Dendritic cell treated with granulocyte-macrophage colony-stimulating factor and Interleukin-4, amounts not matched to agents 40 ng/mL and 50 ng/mL, for 4 days (primary cell): Measurements from ENCODE around the gene PC.

Source experiments
- H3K27ac Mint-ChIP-seq: one replicate; pipeline ENCODE4 v1.8.0; 2022; ENCODE audit warnings: mild to moderate bottlenecking, mixed read lengths
- H3K27me3 Mint-ChIP-seq: one replicate; pipeline ENCODE4 v1.8.0; 2022; ENCODE audit warnings: mild to moderate bottlenecking, mixed read lengths
- H3K36me3 Mint-ChIP-seq: one replicate; pipeline ENCODE4 v1.8.0; 2022; ENCODE audit warnings: low read depth, mixed read lengths
- H3K4me1 Mint-ChIP-seq: one replicate; pipeline ENCODE4 v1.8.0; 2022; ENCODE audit warnings: low read depth, mixed read lengths
- H3K4me3 Mint-ChIP-seq: one replicate; pipeline ENCODE4 v1.8.0; 2022; ENCODE audit warnings: mild to moderate bottlenecking, moderate library complexity, mixed read lengths
- H3K9me3 Mint-ChIP-seq: one replicate; pipeline ENCODE4 v1.8.0; 2022; ENCODE audit warnings: mixed read lengths
- intact Hi-C: fragments of 100-400 bp; cut with micrococcal nuclease; formaldehyde crosslinking; loops from one replicate; pipeline ENCODE4 v1.15.0; 2022

The PC gene

DNA sequence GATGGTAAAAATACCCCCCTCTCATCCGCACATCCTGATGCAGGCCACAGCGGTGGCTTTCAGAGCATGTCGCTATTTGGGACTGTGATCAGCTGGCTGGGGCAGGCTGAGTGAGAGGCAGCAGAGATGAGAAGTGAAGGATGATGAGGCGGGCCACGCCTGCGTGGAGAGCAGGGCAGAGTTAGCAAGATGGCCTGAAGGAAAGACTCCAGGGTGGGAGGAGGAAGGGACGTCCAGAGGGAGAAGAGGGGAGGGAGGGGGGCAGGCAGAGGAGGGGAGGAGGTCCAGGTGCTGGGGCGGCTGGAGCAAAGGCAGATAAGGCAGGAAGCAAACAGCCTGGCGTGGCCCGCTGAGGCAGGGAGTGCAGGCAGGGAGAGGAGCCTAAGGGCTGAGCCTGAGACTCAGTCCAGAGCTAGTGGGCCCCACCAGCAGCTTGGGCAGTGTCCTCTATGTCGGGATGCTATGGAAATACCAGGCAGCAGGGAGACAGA is 72.2 kb downstream of the PC start:
- intact Hi-C loops = no loop called here
- H3K27ac Mint-ChIP-seq = no peak overlapping the region
- no peaks in the 10 kb centered on the region for H3K4me1 Mint-ChIP-seq
- no peak overlapping the region for H3K4me3 Mint-ChIP-seq
- no peaks in the 10 kb centered on the region for H3K9me3 Mint-ChIP-seq
- no peaks in the 10 kb centered on the region for H3K36me3 Mint-ChIP-seq
- H3K27me3 Mint-ChIP-seq = peaks cover 3% of the 10 kb centered on the region

DNA sequence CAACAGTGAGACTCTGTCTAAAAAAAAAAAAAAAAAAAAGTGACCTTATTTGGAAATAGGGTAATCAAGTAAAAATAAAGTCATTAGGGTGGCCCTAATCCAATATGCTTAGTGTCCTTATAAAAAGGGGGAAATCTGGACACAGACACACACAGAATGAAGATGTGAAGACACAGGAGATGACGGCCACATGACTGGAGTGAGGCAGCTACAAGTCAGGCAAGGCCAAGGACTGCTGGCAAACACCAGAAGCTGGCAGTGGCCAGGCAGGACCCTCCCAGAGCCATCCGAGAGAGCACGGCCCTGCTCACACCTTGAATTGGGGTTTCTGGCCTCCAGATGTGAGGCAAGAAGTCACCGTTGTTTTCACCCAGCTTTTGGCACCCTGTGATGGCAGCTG is 72.7 kb downstream of the PC start:
- Mint-ChIP-seq H3K4me1 (peaks cover 4% of the 10 kb centered on the region), H3K9me3 (no peaks in the 10 kb centered on the region), H3K27ac (no peak overlapping the region), H3K36me3 (no peaks in the 10 kb centered on the region), H3K4me3 (no peak overlapping the region), H3K27me3 (peaks cover 3% of the 10 kb centered on the region)
- intact Hi-C loops = no loop called here

DNA sequence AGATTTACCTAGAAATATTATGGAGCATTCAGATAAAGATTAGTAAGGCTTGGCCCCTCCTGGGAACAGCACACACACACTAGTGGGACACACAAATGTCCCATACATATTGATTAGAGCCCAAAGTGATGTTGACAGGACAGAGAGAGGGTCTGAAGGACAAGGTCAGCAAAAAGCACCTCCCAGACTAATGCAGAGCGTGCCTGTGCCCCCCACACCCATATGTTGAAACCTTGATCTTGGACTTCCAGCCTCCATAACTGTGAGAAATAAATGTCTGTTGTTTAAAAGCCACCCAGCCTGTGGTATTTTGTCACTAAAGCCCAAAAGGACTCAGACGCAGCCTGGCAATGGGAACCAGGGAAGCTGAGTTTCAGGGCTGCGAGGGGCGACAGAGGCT is 73.7 kb downstream of the PC start:
- Mint-ChIP-seq H3K27me3 (peaks cover 6% of the 10 kb centered on the region), H3K27ac (no peak overlapping the region), H3K9me3 (no peaks in the 10 kb centered on the region), H3K36me3 (no peaks in the 10 kb centered on the region), H3K4me3 (no peak overlapping the region), H3K4me1 (peaks cover 10% of the 10 kb centered on the region)
- intact Hi-C loops = no loop called here

DNA sequence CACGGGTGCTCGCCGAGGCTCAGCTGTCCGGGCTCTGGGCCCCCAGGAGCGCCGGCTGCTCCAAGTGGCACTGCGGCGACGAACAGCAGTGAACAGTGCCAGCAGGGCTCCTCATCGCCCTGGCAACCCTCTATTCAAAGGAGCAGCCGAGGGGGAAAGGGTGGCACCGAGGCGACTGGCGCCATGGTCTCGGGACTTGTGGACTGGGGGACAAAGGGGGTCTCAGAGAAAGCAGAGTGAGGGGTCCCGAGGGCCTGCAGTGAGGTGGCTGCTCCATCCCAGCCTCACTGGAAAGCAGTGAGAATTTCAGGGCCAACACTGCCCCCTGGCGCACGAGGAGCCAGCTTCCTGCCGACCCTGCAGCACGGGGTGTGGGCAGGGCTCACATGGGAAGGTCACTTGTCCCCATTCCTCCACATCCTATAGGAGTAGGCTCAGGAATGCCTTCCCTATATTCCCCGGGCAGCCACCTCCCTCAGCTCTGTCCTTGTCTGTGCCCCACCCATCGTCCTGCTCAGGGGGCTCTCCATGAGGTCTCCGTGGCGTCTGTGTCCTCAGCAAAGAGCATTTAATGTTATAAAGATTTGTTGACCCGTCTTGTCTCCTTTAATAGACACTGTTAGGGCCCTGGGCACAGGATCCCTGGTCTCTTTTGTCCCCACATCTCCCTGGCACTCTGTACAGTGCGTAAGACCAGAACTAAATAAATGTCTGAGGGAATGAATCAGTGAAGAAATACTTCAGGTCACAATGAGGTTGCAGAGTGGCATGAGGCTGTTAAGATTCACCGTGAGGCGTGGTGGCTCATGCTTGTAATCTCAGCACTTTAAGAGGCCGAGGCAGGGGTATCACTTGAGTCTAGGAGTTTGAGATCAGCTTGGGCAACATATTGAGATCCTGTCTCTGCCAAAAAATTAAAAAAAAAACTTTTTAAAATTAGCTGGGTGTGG is 74.9 kb downstream of the PC start:
- Mint-ChIP-seq H3K4me1 (peaks cover 14% of the 10 kb centered on the region), H3K27ac (no peak overlapping the region), H3K36me3 (no peaks in the 10 kb centered on the region), H3K9me3 (no peaks in the 10 kb centered on the region), H3K27me3 (peaks cover 6% of the 10 kb centered on the region), H3K4me3 (no peak overlapping the region)
- intact Hi-C loops = loop anchor here (1.0 kb wide), 1 partner anchor 189 kb away; no protein-coding TSS in a partner anchor

DNA sequence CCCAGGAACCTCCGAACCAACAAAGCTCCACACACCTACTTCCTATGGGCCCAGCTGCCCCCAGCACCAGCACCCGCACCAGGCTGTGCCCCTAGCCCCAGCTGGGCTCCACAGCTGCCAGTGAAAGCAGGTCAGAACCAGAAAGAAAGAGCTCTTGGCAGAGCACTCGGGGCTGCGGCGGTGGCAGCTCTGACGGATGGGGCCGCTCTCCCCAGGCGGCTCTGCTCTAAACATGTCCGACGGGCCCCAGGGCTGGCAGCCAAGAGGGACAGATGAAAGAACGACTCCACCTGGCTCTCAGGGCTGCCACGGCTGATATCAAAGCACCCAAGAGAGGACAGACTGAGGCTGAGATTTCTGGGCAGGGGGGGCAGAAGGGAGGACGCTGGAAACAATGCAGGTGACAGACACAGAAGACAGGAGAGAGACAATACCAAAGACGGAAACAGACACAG is 75.6 kb downstream of the PC start:
- no peaks in the 10 kb centered on the region for H3K9me3 Mint-ChIP-seq
- peaks cover 6% of the 10 kb centered on the region for H3K27me3 Mint-ChIP-seq
- no peak overlapping the region for H3K27ac Mint-ChIP-seq
- intact Hi-C loops = loop anchor here (1.0 kb wide), 1 partner anchor 188 kb away; no protein-coding TSS in a partner anchor
- peaks cover 15% of the 10 kb centered on the region for H3K4me1 Mint-ChIP-seq
- no peaks in the 10 kb centered on the region for H3K36me3 Mint-ChIP-seq
- no peak overlapping the region for H3K4me3 Mint-ChIP-seq

DNA sequence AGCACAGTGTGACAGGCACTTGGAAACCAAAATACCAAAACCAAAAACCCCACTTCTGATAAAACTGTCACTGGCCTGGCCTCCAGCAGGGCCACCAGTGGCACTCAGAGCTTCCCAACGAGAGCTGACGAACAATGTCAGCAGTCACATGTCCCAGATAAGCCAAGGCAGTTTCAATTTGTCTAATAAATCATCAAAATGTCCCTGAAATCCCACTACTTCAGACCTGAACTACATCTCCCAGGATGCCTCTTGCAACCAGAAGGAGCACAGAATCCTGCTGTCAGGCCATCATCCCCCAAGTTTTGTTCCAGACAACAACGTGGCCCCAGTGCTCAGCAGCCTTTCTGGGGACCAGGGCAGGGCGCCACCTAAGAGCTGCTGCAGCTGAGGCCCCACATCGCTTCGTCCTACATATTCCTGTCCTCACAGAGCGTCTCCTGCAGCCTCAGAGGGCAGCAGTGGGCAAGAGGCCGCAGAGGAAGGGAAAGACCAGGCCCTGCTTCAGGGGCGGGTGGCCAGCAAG is 76.2 kb downstream of the PC start:
- Mint-ChIP-seq H3K4me1 (peaks cover 15% of the 10 kb centered on the region), H3K27ac (no peak overlapping the region), H3K27me3 (peaks cover 6% of the 10 kb centered on the region)

DNA sequence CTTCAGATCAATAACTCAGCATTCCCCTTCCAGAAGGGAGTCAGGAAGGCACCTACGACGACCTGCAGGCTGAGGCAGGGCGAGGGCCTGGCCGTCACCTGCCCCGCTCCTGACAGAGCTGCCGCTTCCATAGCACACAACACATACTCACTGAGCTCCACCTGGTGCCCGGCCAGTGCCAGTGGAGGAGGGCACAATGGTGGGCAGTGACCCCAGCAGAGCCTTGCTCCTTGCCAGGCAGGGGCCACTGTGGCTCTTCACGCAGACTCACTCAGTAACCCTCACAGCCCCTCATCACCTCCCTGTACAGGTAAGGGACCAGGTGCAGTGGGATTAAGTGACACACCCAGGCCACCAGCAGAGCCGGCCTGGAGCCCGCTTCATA is 76.7 kb downstream of the PC start:
- peaks cover 8% of the 10 kb centered on the region for H3K27me3 Mint-ChIP-seq
- peaks cover 15% of the 10 kb centered on the region for H3K4me1 Mint-ChIP-seq
- intact Hi-C loops = no loop called here
- H3K36me3 Mint-ChIP-seq = no peaks in the 10 kb centered on the region
- no peak overlapping the region for H3K4me3 Mint-ChIP-seq
- no peak overlapping the region for H3K27ac Mint-ChIP-seq
- no peaks in the 10 kb centered on the region for H3K9me3 Mint-ChIP-seq

More for the DNA sequence above, 76.2 kb downstream of the PC start:
- no peaks in the 10 kb centered on the region for H3K9me3 Mint-ChIP-seq
- H3K36me3 Mint-ChIP-seq = no peaks in the 10 kb centered on the region
- H3K4me3 Mint-ChIP-seq = no peak overlapping the region
- intact Hi-C loops = no loop called here

DNA sequence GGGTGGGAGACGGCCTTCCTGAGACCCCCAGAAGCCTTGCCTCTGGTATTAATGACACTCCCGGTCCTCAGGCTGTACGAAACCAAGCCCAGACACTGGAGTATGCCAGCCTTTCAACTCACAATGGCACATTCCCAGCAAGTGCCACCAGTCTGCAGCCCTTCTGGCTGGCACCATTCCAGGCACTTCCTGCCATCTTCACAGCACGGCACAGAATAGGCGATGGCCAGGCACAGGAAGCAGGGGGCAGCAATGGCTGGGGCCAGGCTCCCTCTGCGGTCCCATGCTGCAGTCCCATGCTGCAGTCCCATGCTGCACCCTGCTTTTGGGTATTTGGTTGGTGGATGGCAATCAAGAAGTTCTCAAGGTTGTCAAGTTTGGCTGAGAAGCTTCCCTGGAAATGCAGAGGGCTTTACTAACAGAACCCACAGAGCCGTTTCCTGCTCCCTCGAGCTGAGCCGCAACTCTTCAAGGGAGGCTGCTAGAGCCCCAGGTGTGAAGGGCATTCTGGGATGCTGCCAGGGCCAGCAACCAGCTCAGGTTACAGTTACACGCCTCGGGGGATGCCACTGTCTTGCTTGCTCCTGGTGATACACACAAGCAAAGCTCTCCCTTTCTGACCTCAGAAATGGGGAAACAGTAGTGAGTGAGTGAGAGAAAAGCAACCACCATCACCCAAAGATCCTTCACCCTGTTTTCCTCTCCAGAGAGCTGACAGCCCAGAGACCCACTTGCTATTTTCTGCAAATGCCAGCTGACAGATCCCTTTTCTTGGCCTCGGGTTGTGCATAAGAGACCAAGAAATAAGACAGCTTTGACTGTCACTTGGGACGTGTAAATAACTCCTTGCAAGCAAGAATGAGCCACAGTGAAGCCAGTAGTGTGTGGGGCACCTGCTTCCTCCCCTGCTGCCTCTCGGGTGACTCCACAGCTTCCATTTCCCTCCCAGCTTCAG is 77.4 kb downstream of the PC start:
- Mint-ChIP-seq H3K36me3 (no peaks in the 10 kb centered on the region), H3K27me3 (peaks cover 5% of the 10 kb centered on the region), H3K4me1 (peaks cover 21% of the 10 kb centered on the region), H3K27ac (no peak overlapping the region), H3K4me3 (no peak overlapping the region), H3K9me3 (no peaks in the 10 kb centered on the region)
- intact Hi-C loops = no loop called here

DNA sequence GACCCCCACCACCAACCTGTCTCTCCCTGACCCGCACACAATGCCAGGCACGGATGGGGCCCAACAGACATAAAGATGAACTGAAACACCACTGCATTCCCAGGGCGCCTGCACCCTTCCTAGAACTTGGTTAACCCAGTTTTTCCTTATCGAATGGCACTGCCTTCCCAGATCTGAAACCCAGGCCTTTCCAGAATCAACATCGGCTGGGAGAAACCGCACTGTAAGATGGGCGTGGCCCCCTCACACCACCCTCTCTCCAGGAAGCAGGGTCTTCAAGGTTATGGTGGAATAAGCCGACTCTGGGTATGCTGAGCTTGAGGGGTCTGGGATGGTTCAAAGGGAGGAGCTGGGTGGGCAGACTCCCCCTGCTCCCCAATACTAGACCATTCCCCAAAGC is 78.2 kb downstream of the PC start:
- peaks cover 9% of the 10 kb centered on the region for H3K27me3 Mint-ChIP-seq
- no peaks in the 10 kb centered on the region for H3K9me3 Mint-ChIP-seq
- intact Hi-C loops = no loop called here
- no peak overlapping the region for H3K4me3 Mint-ChIP-seq
- peaks cover 25% of the 10 kb centered on the region for H3K4me1 Mint-ChIP-seq
- no peak overlapping the region for H3K27ac Mint-ChIP-seq
- H3K36me3 Mint-ChIP-seq = no peaks in the 10 kb centered on the region

DNA sequence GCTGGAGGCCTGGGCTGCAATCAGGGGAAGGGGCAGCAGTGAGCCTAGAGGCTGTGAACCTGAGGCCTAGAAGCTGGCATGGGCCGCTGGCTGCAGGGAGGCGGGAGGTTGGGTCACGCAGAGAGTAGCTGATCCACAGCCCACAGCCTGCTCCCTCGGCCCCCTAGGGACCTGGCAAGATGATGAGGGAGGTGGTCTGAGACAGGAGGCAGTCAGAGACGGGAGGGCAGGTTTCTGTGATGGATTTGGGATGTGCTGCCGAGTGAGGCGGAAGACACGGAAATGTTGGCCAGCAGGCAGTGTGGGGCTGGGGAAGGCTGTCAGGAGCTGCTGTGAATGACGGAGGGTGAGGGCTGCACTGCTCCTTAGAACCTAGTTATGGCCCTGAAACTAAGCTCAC is 78.6 kb downstream of the PC start:
- Mint-ChIP-seq H3K4me1 (peaks cover 29% of the 10 kb centered on the region), H3K9me3 (no peaks in the 10 kb centered on the region), H3K27ac (no peak overlapping the region), H3K27me3 (peaks cover 12% of the 10 kb centered on the region), H3K36me3 (no peaks in the 10 kb centered on the region), H3K4me3 (no peak overlapping the region)
- intact Hi-C loops = no loop called here

DNA sequence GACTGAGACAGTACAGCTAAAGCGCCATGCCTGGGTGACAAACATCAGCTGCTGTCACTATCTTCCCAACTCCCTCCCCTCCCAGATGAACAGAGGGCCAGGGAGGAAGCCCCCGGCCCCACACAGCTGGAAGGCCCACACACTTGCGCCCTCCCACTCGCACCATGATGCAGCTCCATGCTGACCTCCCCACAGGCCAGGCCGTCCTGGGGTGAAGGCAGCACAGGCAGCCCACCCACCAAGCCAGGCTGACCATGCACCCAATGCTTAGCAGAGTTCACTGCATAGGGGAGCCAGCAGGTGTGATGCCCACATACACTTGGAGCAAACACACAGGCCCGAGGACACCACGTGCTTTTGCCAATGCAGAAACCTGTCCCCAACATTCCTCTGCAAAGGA is 79.2 kb downstream of the PC start:
- intact Hi-C loops = no loop called here
- no peak overlapping the region for H3K27ac Mint-ChIP-seq
- H3K4me3 Mint-ChIP-seq = no peak overlapping the region
- H3K36me3 Mint-ChIP-seq = no peaks in the 10 kb centered on the region
- peaks cover 35% of the 10 kb centered on the region for H3K4me1 Mint-ChIP-seq
- H3K27me3 Mint-ChIP-seq = peaks cover 12% of the 10 kb centered on the region
- H3K9me3 Mint-ChIP-seq = no peaks in the 10 kb centered on the region

DNA sequence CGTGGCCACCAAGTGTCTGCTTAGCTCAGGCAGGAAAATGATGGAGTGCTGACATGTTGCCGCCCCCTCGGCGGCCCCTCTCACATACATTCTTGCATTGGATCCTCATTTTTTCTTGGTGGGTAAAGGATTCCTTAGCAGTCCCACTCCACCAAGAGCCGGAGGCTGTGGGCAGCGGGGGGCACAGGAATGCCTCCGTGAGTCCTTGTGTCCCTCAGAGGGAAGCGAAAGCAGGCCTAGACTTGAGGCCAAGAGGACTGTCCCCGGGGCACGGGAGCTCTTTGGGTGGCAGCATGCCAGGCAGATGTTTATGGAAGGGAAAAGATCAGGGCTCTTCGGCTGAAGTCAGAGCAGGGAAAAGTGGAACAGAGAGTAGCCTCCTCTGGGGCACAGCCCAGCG is 79.7 kb downstream of the PC start:
- Mint-ChIP-seq H3K27ac (no peak overlapping the region), H3K4me3 (no peak overlapping the region), H3K9me3 (no peaks in the 10 kb centered on the region), H3K36me3 (no peaks in the 10 kb centered on the region), H3K27me3 (peaks cover 12% of the 10 kb centered on the region), H3K4me1 (peaks cover 40% of the 10 kb centered on the region)
- intact Hi-C loops = no loop called here

DNA sequence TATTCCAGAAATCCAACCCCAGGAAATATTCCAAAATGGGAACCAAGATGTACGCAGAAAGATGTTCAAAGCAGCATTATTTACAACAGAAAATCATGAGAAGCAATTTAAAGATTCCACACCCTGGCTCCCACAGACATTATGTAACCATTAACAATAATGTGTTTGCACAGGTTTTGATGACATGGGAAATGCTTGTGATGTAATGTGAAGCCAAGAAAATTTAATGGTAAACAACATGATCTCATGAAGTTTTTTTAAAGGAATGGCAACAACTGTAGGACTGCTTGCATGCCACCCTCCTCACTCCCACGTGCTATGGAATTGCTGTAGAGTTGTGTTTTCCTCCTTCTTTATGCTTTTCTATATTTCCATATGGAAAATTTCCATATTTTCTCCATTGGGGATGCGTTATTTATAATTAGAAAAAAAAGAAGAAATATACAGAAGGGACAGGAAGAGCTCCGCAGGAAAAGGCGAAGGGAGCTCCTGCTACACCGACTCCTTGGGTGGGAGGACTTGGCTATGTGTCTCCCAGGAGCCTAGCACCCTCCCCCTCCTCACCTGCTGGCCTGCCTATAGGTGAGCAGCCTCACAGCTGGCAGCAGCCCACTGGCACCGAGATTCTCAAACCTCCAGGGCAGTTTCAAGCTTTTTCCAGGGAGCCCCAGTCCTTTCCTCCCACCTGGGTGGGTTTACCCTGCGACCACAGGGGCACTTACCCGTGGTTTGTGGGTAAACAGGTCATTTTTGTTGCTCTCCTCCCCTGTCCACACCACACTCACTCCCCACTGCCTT is 80.4 kb downstream of the PC start:
- H3K9me3 Mint-ChIP-seq = no peaks in the 10 kb centered on the region
- H3K4me3 Mint-ChIP-seq = no peak overlapping the region
- peaks cover 12% of the 10 kb centered on the region for H3K27me3 Mint-ChIP-seq
- H3K4me1 Mint-ChIP-seq = peaks cover 40% of the 10 kb centered on the region
- intact Hi-C loops = no loop called here
- no peak overlapping the region for H3K27ac Mint-ChIP-seq
- no peaks in the 10 kb centered on the region for H3K36me3 Mint-ChIP-seq
